Stomach (tissue), 4 donors: ENCODE results near the gene CAPS.

Experiments
- EP300 ChIP-seq: sonication (generic); formaldehyde crosslinking; IDR thresholded peaks from one replicate; pipeline ENCODE4 v1.6.1; 2017; ENCODE audit warnings: antibody characterized with exemption
- POLR2A ChIP-seq, 4 donors: fragments of 450-650 bp; IDR thresholded peaks; one replicate each; pipeline ENCODE4 v1.6.1; 2016; ENCODE audit warnings: antibody characterized with exemption in 4 of 4, control low read depth in 2 of 4, mild to moderate bottlenecking in 1 of 4, moderate library complexity in 1 of 4
- POLR2AphosphoS5 ChIP-seq, 3 donors: sonication (generic); formaldehyde crosslinking; IDR thresholded peaks; one replicate each; pipeline ENCODE4 v1.6.1; 2016; ENCODE audit warnings: antibody characterized with exemption in 3 of 3
- TF ChIP-seq, protein P1 (sequence below), 7 experiments: fragments of 450-650 bp in 4 of 7; fragments of 200-600 bp in 3 of 7; sonication (generic) in 3 of 7; IDR thresholded peaks; one replicate each; pipeline ENCODE4 v1.5.1; 2016 to 2019; ENCODE audit warnings: antibody characterized with exemption in 7 of 7, control low read depth in 2 of 7, mild to moderate bottlenecking in 1 of 7

DNA sequence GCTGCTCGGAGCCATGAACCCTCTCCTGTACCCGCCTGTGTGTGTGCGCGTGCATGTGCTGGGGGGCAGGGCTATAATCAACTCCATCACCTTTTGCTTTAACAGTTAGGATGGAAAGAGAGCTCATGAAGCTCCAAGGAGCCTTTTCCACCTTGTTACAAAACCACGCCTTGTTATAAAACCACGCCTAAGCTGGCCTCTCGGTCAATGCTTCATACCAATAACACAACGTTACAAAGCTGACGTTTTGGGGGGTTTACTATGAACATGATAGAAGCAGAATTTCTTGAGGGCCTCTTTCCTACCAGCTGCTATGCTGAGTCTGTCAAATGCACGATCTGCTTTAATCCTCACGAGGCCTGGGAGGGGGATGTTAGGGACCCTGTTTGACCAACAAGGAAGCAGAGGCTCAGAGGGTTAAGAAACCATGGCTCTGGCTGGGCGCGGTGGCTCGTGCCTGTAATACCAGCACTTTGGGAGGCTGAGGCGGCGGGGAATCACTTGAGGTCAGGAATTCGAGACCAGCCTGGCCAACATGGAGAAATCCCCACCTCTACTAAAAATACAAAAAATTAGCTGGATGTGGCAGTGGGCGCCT, 11.9 kb downstream of the CAPS start:
- TF ChIP-seq, protein P1, sequence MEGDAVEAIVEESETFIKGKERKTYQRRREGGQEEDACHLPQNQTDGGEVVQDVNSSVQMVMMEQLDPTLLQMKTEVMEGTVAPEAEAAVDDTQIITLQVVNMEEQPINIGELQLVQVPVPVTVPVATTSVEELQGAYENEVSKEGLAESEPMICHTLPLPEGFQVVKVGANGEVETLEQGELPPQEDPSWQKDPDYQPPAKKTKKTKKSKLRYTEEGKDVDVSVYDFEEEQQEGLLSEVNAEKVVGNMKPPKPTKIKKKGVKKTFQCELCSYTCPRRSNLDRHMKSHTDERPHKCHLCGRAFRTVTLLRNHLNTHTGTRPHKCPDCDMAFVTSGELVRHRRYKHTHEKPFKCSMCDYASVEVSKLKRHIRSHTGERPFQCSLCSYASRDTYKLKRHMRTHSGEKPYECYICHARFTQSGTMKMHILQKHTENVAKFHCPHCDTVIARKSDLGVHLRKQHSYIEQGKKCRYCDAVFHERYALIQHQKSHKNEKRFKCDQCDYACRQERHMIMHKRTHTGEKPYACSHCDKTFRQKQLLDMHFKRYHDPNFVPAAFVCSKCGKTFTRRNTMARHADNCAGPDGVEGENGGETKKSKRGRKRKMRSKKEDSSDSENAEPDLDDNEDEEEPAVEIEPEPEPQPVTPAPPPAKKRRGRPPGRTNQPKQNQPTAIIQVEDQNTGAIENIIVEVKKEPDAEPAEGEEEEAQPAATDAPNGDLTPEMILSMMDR (IDR thresholded peaks at IDR 0.05), result no peak
- no peak for TF ChIP-seq POLR2A (IDR thresholded peaks at IDR 0.05)
- no peak for TF ChIP-seq POLR2AphosphoS5 (IDR thresholded peaks at IDR 0.05)
- no peak for TF ChIP-seq EP300
